H9 (cell line): ENCODE measurements around the gene WDR44. TPM values are rescaled to one million over a fixed set of nuclear protein-coding genes. Genes with fewer than 3 reads are reported as not detected.
"Not testable (repeated sequence)": the region's sequence is repeated elsewhere in the genome, so short reads cannot be mapped to it uniquely, and the experiment has no call there.

Experiments used
- DNase-seq: peaks from one replicate; pipeline ENCODE4 v3.0.0-alpha.2; 2017
- H2AFZ ChIP-seq: one replicate; pipeline ENCODE4 v1.6.1; 2013; ENCODE audit warnings: mild to moderate bottlenecking, low read length, control low read depth, moderate library complexity
- H2AK5ac ChIP-seq: 2 replicates; pipeline ENCODE4 v1.6.1; 2013; ENCODE audit warnings: low read length, control low read depth, mixed read lengths; ENCODE audit not compliant: insufficient read length
- H2BK120ac ChIP-seq: one replicate; pipeline ENCODE4 v1.6.1; 2013; ENCODE audit warnings: low read depth, mild to moderate bottlenecking, low read length, control low read depth, inconsistent platforms; ENCODE audit not compliant: poor library complexity, severe bottlenecking
- H2BK12ac ChIP-seq: 2 replicates; pipeline ENCODE4 v1.6.1; 2013; ENCODE audit warnings: low read length, control low read depth, mixed read lengths, low read depth; ENCODE audit not compliant: insufficient read length
- H2BK15ac ChIP-seq: 2 replicates; pipeline ENCODE4 v1.6.1; 2013; ENCODE audit warnings: low read depth, low read length, control low read depth
- H2BK20ac ChIP-seq: one replicate; pipeline ENCODE4 v1.6.1; 2013; ENCODE audit warnings: low read depth, mild to moderate bottlenecking, low read length, control low read depth, inconsistent platforms; ENCODE audit not compliant: poor library complexity, severe bottlenecking
- H2BK5ac ChIP-seq: 2 replicates; pipeline ENCODE4 v1.6.1; 2013; ENCODE audit warnings: low read length, control low read depth, mixed read lengths; ENCODE audit not compliant: insufficient read length
- H3K14ac ChIP-seq: 2 replicates; pipeline ENCODE4 v1.6.1; 2013; ENCODE audit warnings: low read length, control low read depth; ENCODE audit not compliant: insufficient read depth
- H3K18ac ChIP-seq: 2 replicates; pipeline ENCODE4 v1.6.1; 2013; ENCODE audit warnings: low read depth, mild to moderate bottlenecking, mixed read lengths, low read length, control low read depth; ENCODE audit not compliant: insufficient read length
- H3K23ac ChIP-seq: 2 replicates; pipeline ENCODE4 v1.6.1; 2013; ENCODE audit warnings: low read length, control low read depth, mixed read lengths, low read depth; ENCODE audit not compliant: insufficient read length
- H3K23me2 ChIP-seq: 2 replicates; pipeline ENCODE4 v1.6.1; 2013; ENCODE audit warnings: low read depth, mild to moderate bottlenecking, mixed read lengths, low read length, control low read depth; ENCODE audit not compliant: insufficient read length, poor library complexity, severe bottlenecking
- H3K27ac ChIP-seq: 2 replicates; pipeline ENCODE4 v1.5.1; 2013; ENCODE audit warnings: low read length, control low read depth, mixed read lengths, low read depth; ENCODE audit not compliant: insufficient read length
- H3K27me3 ChIP-seq: 2 replicates; pipeline ENCODE4 v1.6.1; 2013; ENCODE audit warnings: low read length, control low read depth, inconsistent platforms; ENCODE audit not compliant: insufficient read depth
- H3K4ac ChIP-seq: 2 replicates; pipeline ENCODE4 v1.6.1; 2013; ENCODE audit warnings: low read depth, mild to moderate bottlenecking, control low read depth, inconsistent platforms, low read length, moderate library complexity
- H3K4me1 ChIP-seq: 2 replicates; pipeline ENCODE4 v1.6.1; 2013; ENCODE audit warnings: low read length, control low read depth, inconsistent platforms; ENCODE audit not compliant: insufficient read depth
- H3K4me2 ChIP-seq: 2 replicates; pipeline ENCODE4 v1.6.1; 2013; ENCODE audit warnings: low read length, control low read depth, mixed read lengths; ENCODE audit not compliant: insufficient read length, insufficient read depth
- H3K56ac ChIP-seq: 2 replicates; pipeline ENCODE4 v1.6.1; 2013; ENCODE audit warnings: low read depth, mild to moderate bottlenecking, mixed read lengths, low read length, control low read depth; ENCODE audit not compliant: insufficient read length
- H3K79me1 ChIP-seq: 2 replicates; pipeline ENCODE4 v1.6.1; 2013; ENCODE audit warnings: low read depth, mild to moderate bottlenecking, moderate library complexity, low read length, control low read depth, inconsistent platforms; ENCODE audit not compliant: insufficient read depth, poor library complexity, severe bottlenecking
- H3K79me2 ChIP-seq: 2 replicates; pipeline ENCODE4 v1.6.1; 2013; ENCODE audit warnings: low read length, control low read depth, inconsistent platforms; ENCODE audit not compliant: insufficient read depth
- H3K9ac ChIP-seq: 2 replicates; pipeline ENCODE4 v1.6.1; 2013; ENCODE audit warnings: low read length, control low read depth, mixed read lengths; ENCODE audit not compliant: insufficient read length; ENCODE audit errors: extremely low read depth
- H3K9me3 ChIP-seq: one replicate; pipeline ENCODE4 v1.6.1; 2013; ENCODE audit warnings: low read depth, low read length, inconsistent platforms; ENCODE audit not compliant: control insufficient read depth
- H3T11ph ChIP-seq: one replicate; pipeline ENCODE4 v1.6.1; 2013; ENCODE audit warnings: mild to moderate bottlenecking, low read length, control low read depth, inconsistent platforms
- H4K20me1 ChIP-seq: one replicate; pipeline ENCODE4 v1.6.1; 2013; ENCODE audit not compliant: control insufficient read depth, insufficient read length, insufficient read depth
- H4K5ac ChIP-seq: 2 replicates; pipeline ENCODE4 v1.6.1; 2013; ENCODE audit warnings: low read depth, mild to moderate bottlenecking, mixed read lengths, low read length, control low read depth; ENCODE audit not compliant: insufficient read length
- H4K8ac ChIP-seq: replicated peaks from 2 replicates; pipeline ENCODE4 v1.6.1; 2013; ENCODE audit warnings: low read length, control low read depth, mixed read lengths, low read depth; ENCODE audit not compliant: insufficient read length
- H4K91ac ChIP-seq: 2 replicates; pipeline ENCODE4 v1.6.1; 2013; ENCODE audit warnings: low read depth, mild to moderate bottlenecking, moderate library complexity, mixed read lengths, low read length, control low read depth; ENCODE audit not compliant: insufficient read length
- H3K27ac Mint-ChIP-seq, 3 experiments: 2 replicates in 2 of 3; 3 replicates in 1 of 3; pipeline ENCODE4 v1.8.0; 2020 to 2021; ENCODE audit warnings: mixed read lengths in 3 of 3, mild to moderate bottlenecking in 1 of 3, moderate library complexity in 1 of 3
- H3K27me3 Mint-ChIP-seq: 2 replicates; pipeline ENCODE4 v1.8.0; 2021; ENCODE audit warnings: low read depth, mild to moderate bottlenecking, moderate library complexity, mixed read lengths
- H3K36me3 Mint-ChIP-seq, 3 experiments: 2 replicates in 2 of 3; 3 replicates in 1 of 3; pipeline ENCODE4 v1.8.0; 2020 to 2021; ENCODE audit warnings: low read depth in 3 of 3, mixed read lengths in 3 of 3; ENCODE audit not compliant: insufficient read depth in 1 of 3
- H3K4me1 Mint-ChIP-seq, 2 experiments: 2 replicates each; pipeline ENCODE4 v1.8.0; 2020; ENCODE audit warnings: mixed read lengths in 2 of 2
- H3K4me3 Mint-ChIP-seq, 2 experiments: 2 replicates in 1 of 2; 3 replicates in 1 of 2; pipeline ENCODE4 v1.8.0; 2020 to 2021; ENCODE audit warnings: mild to moderate bottlenecking in 2 of 2, mixed read lengths in 2 of 2, moderate library complexity in 1 of 2
- H3K9me3 Mint-ChIP-seq, 2 experiments: 2 replicates in 1 of 2; 3 replicates in 1 of 2; pipeline ENCODE4 v1.8.0; 2020; ENCODE audit warnings: mild to moderate bottlenecking in 2 of 2, mixed read lengths in 2 of 2, moderate library complexity in 1 of 2
- WGBS: extraction: QIAGEN DNeasy Blood & Tissue Kit; methylation state at CpG from one replicate; pipeline ENCODE4 v1.1.7; 2013; ENCODE audit warnings: missing lambda C conversion rate, low lambda C conversion rate, mixed read lengths; ENCODE audit not compliant: insufficient read length; ENCODE audit errors: extremely low coverage; 5-methylcytosine and 5-hydroxymethylcytosine counted together
- total RNA-seq: library from RNA; stranded (reverse); gene quantifications from 2 replicates; pipeline ENCODE4 v1.2.1, GENCODE V29; 2021
- TF ChIP-seq, protein P1 (sequence below): fragments of 200-600 bp; sonication (generic); conservative IDR thresholded peaks from 3 replicates; pipeline ENCODE4 v1.8.0; 2021; ENCODE audit warnings: antibody characterized with exemption, mild to moderate bottlenecking

The WDR44 gene
- total RNA-seq, 1 experiment from 2014 or later = 29.6 TPM

DNA sequence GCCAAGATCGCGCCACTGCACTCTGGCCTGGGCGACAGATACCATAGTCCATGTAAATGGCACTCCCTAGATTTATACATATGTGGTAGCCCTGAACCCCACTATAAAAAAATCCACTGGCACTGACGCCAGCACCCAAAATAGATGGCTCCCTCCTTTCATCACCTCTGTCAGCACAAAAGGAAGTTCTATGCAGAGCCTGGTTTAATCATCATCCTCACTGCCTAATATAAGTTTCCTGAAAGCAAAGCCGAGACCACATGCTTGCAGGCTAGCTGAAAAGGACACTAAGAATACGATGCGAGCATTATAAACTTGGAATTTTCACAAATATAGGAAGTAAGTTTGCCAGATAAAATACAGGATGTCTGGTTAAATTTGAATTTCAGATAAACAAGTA is 122.2 kb downstream of the WDR44 start:
- Histone ChIP-seq H2AFZ (no peak overlapping the region), H3K9me3 (peaks cover 32% of the 10 kb centered on the region), H3K23me2 (no peaks in the 10 kb centered on the region), H3T11ph (no peak overlapping the region), H3K4me1 (no peaks in the 10 kb centered on the region), H4K8ac (no peak overlapping the region), H3K18ac (no peak overlapping the region), H3K4me2 (no peak overlapping the region), H2BK15ac (no peak overlapping the region), H2BK120ac (no peak overlapping the region), H2BK20ac (no peak overlapping the region), H3K27ac (no peak overlapping the region), H3K27me3 (no peaks in the 10 kb centered on the region), H4K91ac (no peak overlapping the region), H3K23ac (no peak overlapping the region), H3K79me2 (no peaks in the 10 kb centered on the region), H2BK5ac (no peak overlapping the region), H3K14ac (no peak overlapping the region), H4K20me1 (no peaks in the 10 kb centered on the region), H2BK12ac (no peak overlapping the region), H2AK5ac (no peak overlapping the region), H3K56ac (no peak overlapping the region), H3K9ac (no peak overlapping the region), H3K79me1 (no peaks in the 10 kb centered on the region), H3K4ac (no peak overlapping the region), H4K5ac (no peak overlapping the region)
- TF ChIP-seq, protein P1, sequence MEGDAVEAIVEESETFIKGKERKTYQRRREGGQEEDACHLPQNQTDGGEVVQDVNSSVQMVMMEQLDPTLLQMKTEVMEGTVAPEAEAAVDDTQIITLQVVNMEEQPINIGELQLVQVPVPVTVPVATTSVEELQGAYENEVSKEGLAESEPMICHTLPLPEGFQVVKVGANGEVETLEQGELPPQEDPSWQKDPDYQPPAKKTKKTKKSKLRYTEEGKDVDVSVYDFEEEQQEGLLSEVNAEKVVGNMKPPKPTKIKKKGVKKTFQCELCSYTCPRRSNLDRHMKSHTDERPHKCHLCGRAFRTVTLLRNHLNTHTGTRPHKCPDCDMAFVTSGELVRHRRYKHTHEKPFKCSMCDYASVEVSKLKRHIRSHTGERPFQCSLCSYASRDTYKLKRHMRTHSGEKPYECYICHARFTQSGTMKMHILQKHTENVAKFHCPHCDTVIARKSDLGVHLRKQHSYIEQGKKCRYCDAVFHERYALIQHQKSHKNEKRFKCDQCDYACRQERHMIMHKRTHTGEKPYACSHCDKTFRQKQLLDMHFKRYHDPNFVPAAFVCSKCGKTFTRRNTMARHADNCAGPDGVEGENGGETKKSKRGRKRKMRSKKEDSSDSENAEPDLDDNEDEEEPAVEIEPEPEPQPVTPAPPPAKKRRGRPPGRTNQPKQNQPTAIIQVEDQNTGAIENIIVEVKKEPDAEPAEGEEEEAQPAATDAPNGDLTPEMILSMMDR = no peak
- no CpG with 5 or more reads among the region's 7 CpGs for WGBS
- Mint-ChIP-seq H3K4me3 (no peak overlapping the region), H3K9me3 (peaks cover 18 to 42% of the 10 kb centered on the region in 2 experiments), H3K4me1 (no peaks in the 10 kb centered on the region), H3K27ac (no peak overlapping the region), H3K27me3 (no peaks in the 10 kb centered on the region), H3K36me3 (peaks cover 0 to 6% (median 3%) of the 10 kb centered on the region in 3 experiments; a peak in 2 of 7 replicates)
- no peak for DNase-seq

DNA sequence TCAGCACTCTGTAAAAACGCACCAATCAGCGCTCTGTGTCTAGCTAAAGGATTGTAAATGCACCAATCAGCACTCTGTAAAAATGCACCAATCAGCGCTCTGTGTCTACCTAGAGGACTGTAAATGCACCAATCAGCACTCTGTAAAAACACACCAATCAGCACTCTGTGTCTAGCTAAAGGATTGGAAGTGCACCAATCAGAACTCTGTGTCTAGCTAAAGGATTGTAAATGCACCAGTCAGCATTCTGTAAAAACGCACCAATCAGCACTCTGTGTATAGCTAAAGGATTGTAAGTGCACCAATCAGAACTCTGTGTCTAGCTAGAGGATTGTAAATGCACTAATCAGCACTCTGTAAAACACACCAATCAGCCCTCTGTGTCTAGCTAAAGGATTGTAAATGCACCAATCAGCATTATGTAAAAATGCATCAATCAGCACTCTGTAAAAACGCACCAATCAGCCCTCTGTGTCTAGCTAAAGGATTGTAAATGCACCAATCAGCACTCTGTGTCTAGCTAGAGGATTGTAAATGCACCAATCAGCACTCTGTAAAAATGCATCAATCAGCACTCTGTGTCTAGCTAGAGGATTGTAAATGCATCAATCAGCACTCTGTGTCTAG is 124.9 kb downstream of the WDR44 start:
- H2BK15ac ChIP-seq, H3K4me1 Mint-ChIP-seq, H2AFZ ChIP-seq, H3K23ac ChIP-seq, H3K27ac Mint-ChIP-seq, H4K91ac ChIP-seq, H3K23me2 ChIP-seq, H3K27me3 Mint-ChIP-seq, H3K36me3 Mint-ChIP-seq, H3T11ph ChIP-seq, H2AK5ac ChIP-seq, H3K27ac ChIP-seq, H3K14ac ChIP-seq, H2BK5ac ChIP-seq, H3K4ac ChIP-seq, H3K27me3 ChIP-seq, H4K5ac ChIP-seq, H4K20me1 ChIP-seq, DNase-seq, H3K79me2 ChIP-seq, H3K56ac ChIP-seq, H3K79me1 ChIP-seq, H3K4me2 ChIP-seq, H3K4me1 ChIP-seq, H3K9ac ChIP-seq, H3K18ac ChIP-seq, H4K8ac ChIP-seq, H2BK12ac ChIP-seq, H2BK120ac ChIP-seq, H2BK20ac ChIP-seq, H3K4me3 Mint-ChIP-seq: not testable (repeated sequence)
- WGBS = no CpG with 5 or more reads among the region's 5 CpGs
- peaks cover 18 to 37% of the 10 kb centered on the region in 2 experiments for H3K9me3 Mint-ChIP-seq
- peaks cover 36% of the 10 kb centered on the region for H3K9me3 ChIP-seq
